A549 (cell line): ENCODE measurements around the gene LSS.

Source experiments
- FOXS1 ChIP-seq: fragments of 250-450 bp; sonication (Bioruptor Pico); IDR thresholded peaks from 2 replicates; pipeline ENCODE4 v1.5.0; 2020; ENCODE audit warnings: mild to moderate bottlenecking, moderate library complexity
- MYC ChIP-seq: IDR thresholded peaks from 2 replicates; pipeline ENCODE4 v1.6.1; 2012; ENCODE audit warnings: mild to moderate bottlenecking, inconsistent platforms, low read length, improper control_type of control experiment, borderline replicate concordance
- POLR2A ChIP-seq: IDR thresholded peaks from 2 replicates; pipeline ENCODE4 v1.6.1; 2012; ENCODE audit warnings: mild to moderate bottlenecking, low read length
- RAD21 ChIP-seq, 2 experiments: fragments of >200 bp in 1 of 2; sonication (Bioruptor Twin) in 1 of 2; formaldehyde crosslinking in 1 of 2; IDR thresholded peaks in 1 of 2; conservative IDR thresholded peaks in 1 of 2; 2 replicates in 1 of 2; 3 replicates in 1 of 2; pipeline ENCODE4 v1.6.1; 2012 to 2018; ENCODE audit warnings: inconsistent platforms in 1 of 2
- RFX5 ChIP-seq: fragments of 450-650 bp; IDR thresholded peaks from 2 replicates; pipeline ENCODE4 v1.7.1; 2014; ENCODE audit warnings: antibody characterized with exemption, mild to moderate bottlenecking, moderate library complexity
- USF2 ChIP-seq: fragments of 450-650 bp; IDR thresholded peaks from 2 replicates; pipeline ENCODE4 v1.6.1; 2014; ENCODE audit warnings: antibody characterized with exemption
- TF ChIP-seq, protein P1 (sequence below): fragments of >200 bp; sonication (Bioruptor Twin); formaldehyde crosslinking; IDR thresholded peaks from 3 replicates; pipeline ENCODE4 v1.5.1; 2016
- TF ChIP-seq, protein P2 (sequence below): IDR thresholded peaks from 2 replicates; pipeline ENCODE4 v1.6.1; 2012

DNA sequence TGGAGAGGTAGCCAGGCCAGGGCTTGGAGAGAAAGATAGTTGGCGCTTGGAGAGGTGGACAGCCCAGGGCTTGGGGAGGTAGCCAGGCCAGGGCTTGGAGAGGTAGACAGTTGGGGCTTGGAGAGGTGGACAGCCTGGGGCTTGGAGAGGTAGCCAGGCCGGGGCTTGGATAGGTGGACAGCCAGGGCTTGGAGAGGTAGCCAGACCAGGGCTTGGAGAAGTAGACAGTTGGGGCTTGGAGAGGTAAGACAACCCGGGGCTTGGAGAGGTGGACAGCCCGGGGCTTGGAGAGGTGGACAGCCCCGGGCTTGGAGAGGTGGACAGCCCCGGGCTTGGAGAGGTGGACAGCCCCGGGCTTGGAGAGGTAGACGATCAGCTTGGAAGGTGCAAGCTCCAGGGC is 7.7 kb downstream of the LSS start:
- TF ChIP-seq RAD21 (conservative IDR thresholded peaks at IDR 0.05 in 1 of 2, IDR thresholded peaks at IDR 0.05 in 1 of 2): no peak
- no peak for TF ChIP-seq MYC
- TF ChIP-seq, protein P1, sequence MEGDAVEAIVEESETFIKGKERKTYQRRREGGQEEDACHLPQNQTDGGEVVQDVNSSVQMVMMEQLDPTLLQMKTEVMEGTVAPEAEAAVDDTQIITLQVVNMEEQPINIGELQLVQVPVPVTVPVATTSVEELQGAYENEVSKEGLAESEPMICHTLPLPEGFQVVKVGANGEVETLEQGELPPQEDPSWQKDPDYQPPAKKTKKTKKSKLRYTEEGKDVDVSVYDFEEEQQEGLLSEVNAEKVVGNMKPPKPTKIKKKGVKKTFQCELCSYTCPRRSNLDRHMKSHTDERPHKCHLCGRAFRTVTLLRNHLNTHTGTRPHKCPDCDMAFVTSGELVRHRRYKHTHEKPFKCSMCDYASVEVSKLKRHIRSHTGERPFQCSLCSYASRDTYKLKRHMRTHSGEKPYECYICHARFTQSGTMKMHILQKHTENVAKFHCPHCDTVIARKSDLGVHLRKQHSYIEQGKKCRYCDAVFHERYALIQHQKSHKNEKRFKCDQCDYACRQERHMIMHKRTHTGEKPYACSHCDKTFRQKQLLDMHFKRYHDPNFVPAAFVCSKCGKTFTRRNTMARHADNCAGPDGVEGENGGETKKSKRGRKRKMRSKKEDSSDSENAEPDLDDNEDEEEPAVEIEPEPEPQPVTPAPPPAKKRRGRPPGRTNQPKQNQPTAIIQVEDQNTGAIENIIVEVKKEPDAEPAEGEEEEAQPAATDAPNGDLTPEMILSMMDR: no peak
- TF ChIP-seq FOXS1 (CRISPR knock-in tag): no peak
- TF ChIP-seq USF2: no peak
- no peak for TF ChIP-seq RFX5
- no peak for TF ChIP-seq POLR2A
- TF ChIP-seq, protein P2, sequence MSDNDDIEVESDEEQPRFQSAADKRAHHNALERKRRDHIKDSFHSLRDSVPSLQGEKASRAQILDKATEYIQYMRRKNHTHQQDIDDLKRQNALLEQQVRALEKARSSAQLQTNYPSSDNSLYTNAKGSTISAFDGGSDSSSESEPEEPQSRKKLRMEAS: no peak
